Measurements from ENCODE around the gene SERBP1. TPM values are rescaled to one million over a fixed set of nuclear protein-coding genes. Genes with fewer than 3 reads are reported as not detected.

SERBP1 gene
- total RNA-seq, 1 experiment from 2014 or later = 325 TPM

- BruUV-seq (replicated peaks) = no TSS peak
- intact Hi-C loops (cut with micrococcal nuclease) = no loop called here
- H3K9me3 ChIP-seq (ENCODE audit: control insufficient read depth in 1 of 2, insufficient read depth in 1 of 2, low read depth in 1 of 2, low read length in 2 of 2) = no peaks in the 10 kb centered on the region
- H4K20me1 ChIP-seq (ENCODE audit: insufficient read depth) = peaks cover 2% of the 10 kb centered on the region; the same call in 1 of the 2 replicates
- no peak overlapping the region for H3K4me2 ChIP-seq (ENCODE audit: low read length)
- H3K27me3 ChIP-seq (ENCODE audit: insufficient read depth, low read length) = no peaks in the 10 kb centered on the region
- RAD21 ChIA-PET (ENCODE audit: low non-redundant PET in 1 of 2, low total read pairs in 2 of 2, uncharacterized antibody in 2 of 2, unreplicated experiment in 2 of 2) = no interaction called here
- H3K4me3 ChIP-seq (replicated peaks in 1 of 2; ENCODE audit: low read depth in 1 of 2, low read length in 2 of 2) = no peak overlapping the region
- no peak for DNase-seq (ENCODE audit: low read depth, low spot score)
- POLR2A ChIA-PET = no interaction called here
- peaks cover 14% of the 10 kb centered on the region for H3K79me2 ChIP-seq (ENCODE audit: insufficient read depth, low read length)
- CTCF ChIA-PET = no interaction called here
- peaks cover 4 to 8% of the 10 kb centered on the region in 2 experiments; a peak in 3 of 4 replicates for H3K36me3 ChIP-seq (ENCODE audit: control insufficient read depth in 1 of 2, insufficient read depth in 2 of 2, low read length in 2 of 2)
- H3K4me1 ChIP-seq (ENCODE audit: control insufficient read depth in 1 of 2, insufficient read depth in 2 of 2, low read length in 2 of 2) = peaks cover 0 to 21% of the 10 kb centered on the region in 2 experiments; a peak in 3 of 4 replicates
- TF ChIP-seq ATF3 (IDR thresholded peaks at IDR 0.05) = no peak
- TF ChIP-seq CEBPB (IDR thresholded peaks at IDR 0.05; ENCODE audit: low read depth) = no peak
- TF ChIP-seq CTCF (IDR thresholded peaks at IDR 0.05 in 2 of 3, conservative IDR thresholded peaks at IDR 0.05 in 1 of 3; ENCODE audit: borderline replicate concordance in 1 of 3, insufficient read depth in 1 of 3, low read depth in 2 of 3, low read length in 2 of 3) = no peak
- TF ChIP-seq FOSL1 (IDR thresholded peaks at IDR 0.05; ENCODE audit: low read depth) = no peak
- no peak for TF ChIP-seq JUND (IDR thresholded peaks at IDR 0.05)
- TF ChIP-seq SIN3A (IDR thresholded peaks at IDR 0.05; ENCODE audit: low read depth) = no peak
- no peak for TF ChIP-seq POLR2AphosphoS5 (IDR thresholded peaks at IDR 0.05; ENCODE audit: low read depth, low read length)
- no peak for TF ChIP-seq ZNF274 (IDR thresholded peaks at IDR 0.05; ENCODE audit: low read depth, low read length)
- TF ChIP-seq REST (IDR thresholded peaks at IDR 0.05; ENCODE audit: low read depth) = no peak
- TF ChIP-seq EGR1 (IDR thresholded peaks at IDR 0.05; ENCODE audit: low read depth) = no peak
- no peak for TF ChIP-seq TCF7L2 (IDR thresholded peaks at IDR 0.05; ENCODE audit: borderline replicate concordance, extremely low read depth, insufficient read depth, insufficient read length)
- no peak overlapping the region for H2AFZ ChIP-seq (ENCODE audit: low read depth, low read length, poor library complexity, severe bottlenecking)
- no peak overlapping the region for H3K27ac ChIP-seq (ENCODE audit: low read depth, low read length)
- no peak for ATAC-seq
- H3K9me2 ChIP-seq (ENCODE audit: insufficient read depth) = no peaks in the 10 kb centered on the region
- no peak overlapping the region for H3K9ac ChIP-seq (ENCODE audit: low read length)
Observed at GRCh38 chr1:67433837-67434236, 3.6 kb upstream of the SERBP1 start.
